Activated T-helper 1 cell treated with anti-CD3 and anti-CD28 coated beads, Interleukin-12 subunit alpha, Interleukin-12 subunit beta, Interleukin-2, Interleukin-4 antibody, amounts not matched to agents 30 ng/mL and 10 ng/mL and 1 ng/mL, durations not matched to agents 14 hours and 24 hours and 36 hours (primary cell): ENCODE data around the gene MINPP1. TPM values are rescaled to one million over a fixed set of nuclear protein-coding genes. Genes with fewer than 3 reads are reported as not detected.

Source experiments
- DNase-seq: peaks from one replicate; pipeline ENCODE4 v3.0.0; 2021; ENCODE audit warnings: low spot score
- H3K27ac Mint-ChIP-seq: one replicate; pipeline ENCODE4 v1.8.0; 2021; ENCODE audit warnings: mild to moderate bottlenecking, mixed read lengths
- H3K27me3 Mint-ChIP-seq: one replicate; pipeline ENCODE4 v1.8.0; 2022; ENCODE audit warnings: mild to moderate bottlenecking, moderate library complexity, mixed read lengths; ENCODE audit not compliant: insufficient read depth
- H3K36me3 Mint-ChIP-seq: one replicate; pipeline ENCODE4 v1.8.0; 2021; ENCODE audit warnings: low read depth, mixed read lengths
- H3K4me1 Mint-ChIP-seq: one replicate; pipeline ENCODE4 v1.8.0; 2021; ENCODE audit warnings: low read depth, mixed read lengths
- H3K4me3 Mint-ChIP-seq: one replicate; pipeline ENCODE4 v1.8.0; 2021; ENCODE audit warnings: mild to moderate bottlenecking, moderate library complexity, mixed read lengths
- H3K9me3 Mint-ChIP-seq: one replicate; pipeline ENCODE4 v1.8.0; 2021; ENCODE audit warnings: mixed read lengths
- intact Hi-C: fragments of 100-400 bp; cut with micrococcal nuclease; formaldehyde crosslinking; loops from one replicate; pipeline ENCODE4 v1.15.1; 2024
- total RNA-seq: library from RNA; stranded (reverse); gene quantifications from 2 replicates; pipeline ENCODE4 v1.2.3, GENCODE V29; 2022

Gene MINPP1
- total RNA-seq, 1 donor from 2014 or later, result 12.3 TPM

GRCh38 chr10:87503886-87504285 is 807 bp upstream of the MINPP1 start:
- intact Hi-C loops, result loop anchor here (1.0 to 10.0 kb wide), 8 partner anchors 29 to 1581 kb away; partner anchors contain the start of genes ATAD1, BMPR1A, GLUD1 and SHLD2

GRCh38 chr10:87504307-87504639 is 420 bp upstream of the MINPP1 start:
- Mint-ChIP-seq H3K4me3 (peak overlapping the region; percentile 90), H3K27ac (peak overlapping the region; percentile 84), H3K36me3 (peaks cover 6% of the 10 kb centered on the region), H3K9me3 (no peaks in the 10 kb centered on the region), H3K27me3 (peaks cover 14% of the 10 kb centered on the region), H3K4me1 (peaks cover 41% of the 10 kb centered on the region)
- intact Hi-C loops, result loop anchor here (1.0 to 10.0 kb wide), 8 partner anchors 29 to 1581 kb away; partner anchors contain the start of genes ATAD1, BMPR1A, GLUD1 and SHLD2
- no peak for DNase-seq

More at GRCh38 chr10:87503886-87504285, 807 bp upstream of the MINPP1 start:
- Mint-ChIP-seq H3K27me3 (peaks cover 14% of the 10 kb centered on the region), H3K36me3 (peaks cover 5% of the 10 kb centered on the region), H3K4me3 (peak overlapping the region; percentile 90), H3K9me3 (no peaks in the 10 kb centered on the region), H3K27ac (peak overlapping the region; percentile 84), H3K4me1 (peaks cover 40% of the 10 kb centered on the region)
- no peak for DNase-seq

GRCh38 chr10:87505366-87506111 is 846 bp downstream of the MINPP1 start:
- intact Hi-C loops, result loop anchor here (2.0 to 10.0 kb wide), 4 partner anchors 27 to 1579 kb away; partner anchors contain the start of genes BMPR1A, GLUD1 and SHLD2
- Mint-ChIP-seq H3K27ac (peak overlapping the region; percentile 86), H3K9me3 (no peaks in the 10 kb centered on the region), H3K4me1 (peaks cover 41% of the 10 kb centered on the region), H3K27me3 (peaks cover 11% of the 10 kb centered on the region), H3K36me3 (peaks cover 12% of the 10 kb centered on the region), H3K4me3 (peak overlapping the region; percentile 90)
- no peak for DNase-seq

GRCh38 chr10:87506956-87507355 is 2.3 kb downstream of the MINPP1 start:
- DNase-seq, result no peak
- Mint-ChIP-seq H3K27me3 (peaks cover 3% of the 10 kb centered on the region), H3K4me1 (peaks cover 41% of the 10 kb centered on the region), H3K27ac (no peak overlapping the region), H3K9me3 (no peaks in the 10 kb centered on the region), H3K36me3 (peaks cover 14% of the 10 kb centered on the region), H3K4me3 (no peak overlapping the region)
- intact Hi-C loops, result loop anchor here (10.0 kb wide), 2 partner anchors 752 to 1578 kb away; partner anchors contain the start of gene BMPR1A

GRCh38 chr10:87507879-87508483 is 3.3 kb downstream of the MINPP1 start:
- Mint-ChIP-seq H3K27ac (no peak overlapping the region), H3K9me3 (no peaks in the 10 kb centered on the region), H3K4me1 (peaks cover 41% of the 10 kb centered on the region), H3K27me3 (no peaks in the 10 kb centered on the region), H3K36me3 (peaks cover 21% of the 10 kb centered on the region), H3K4me3 (no peak overlapping the region)
- intact Hi-C loops, result loop anchor here (10.0 kb wide), 2 partner anchors 753 to 1577 kb away; partner anchors contain the start of gene BMPR1A
- DNase-seq, result no peak

- H3K36me3 Mint-ChIP-seq, result peaks cover 23% of the 10 kb centered on the region
- no peak for DNase-seq
- intact Hi-C loops, result loop anchor here (10.0 kb wide), 2 partner anchors 754 to 1576 kb away; partner anchors contain the start of gene BMPR1A
Observed at GRCh38 chr10:87508837-87509236, 4.1 kb downstream of the MINPP1 start.

GRCh38 chr10:87510025-87510424 is 5.3 kb downstream of the MINPP1 start:
- peaks cover 27% of the 10 kb centered on the region for H3K36me3 Mint-ChIP-seq
- intact Hi-C loops, result no loop called here
- no peak for DNase-seq

More at GRCh38 chr10:87508837-87509236, 4.1 kb downstream of the MINPP1 start:
- Mint-ChIP-seq H3K27ac (no peak overlapping the region), H3K4me3 (no peak overlapping the region), H3K9me3 (no peaks in the 10 kb centered on the region), H3K27me3 (no peaks in the 10 kb centered on the region), H3K4me1 (peaks cover 33% of the 10 kb centered on the region)

GRCh38 chr10:87511526-87511925 is 6.8 kb downstream of the MINPP1 start:
- peaks cover 29% of the 10 kb centered on the region for H3K36me3 Mint-ChIP-seq
- no peak overlapping the region for H3K4me3 Mint-ChIP-seq
- no peaks in the 10 kb centered on the region for H3K27me3 Mint-ChIP-seq
- no peaks in the 10 kb centered on the region for H3K9me3 Mint-ChIP-seq
- DNase-seq, result no peak
- no peak overlapping the region for H3K27ac Mint-ChIP-seq
- intact Hi-C loops, result no loop called here
- H3K4me1 Mint-ChIP-seq, result peaks cover 15% of the 10 kb centered on the region

More at GRCh38 chr10:87510025-87510424, 5.3 kb downstream of the MINPP1 start:
- Mint-ChIP-seq H3K27ac (no peak overlapping the region), H3K4me3 (no peak overlapping the region), H3K4me1 (peaks cover 26% of the 10 kb centered on the region), H3K9me3 (no peaks in the 10 kb centered on the region), H3K27me3 (no peaks in the 10 kb centered on the region)

GRCh38 chr10:87518937-87519336 is 14.2 kb downstream of the MINPP1 start:
- no peak overlapping the region for H3K4me3 Mint-ChIP-seq
- intact Hi-C loops, result no loop called here

GRCh38 chr10:87519582-87519981 is 14.9 kb downstream of the MINPP1 start:
- peaks cover 3% of the 10 kb centered on the region for H3K9me3 Mint-ChIP-seq
- peaks cover 26% of the 10 kb centered on the region for H3K36me3 Mint-ChIP-seq
- H3K27ac Mint-ChIP-seq, result no peak overlapping the region
- DNase-seq, result no peak
- no peak overlapping the region for H3K4me3 Mint-ChIP-seq
- intact Hi-C loops, result no loop called here
- H3K27me3 Mint-ChIP-seq, result no peaks in the 10 kb centered on the region
- peaks cover 6% of the 10 kb centered on the region for H3K4me1 Mint-ChIP-seq

More at GRCh38 chr10:87518937-87519336, 14.2 kb downstream of the MINPP1 start:
- Mint-ChIP-seq H3K36me3 (peaks cover 26% of the 10 kb centered on the region), H3K27me3 (no peaks in the 10 kb centered on the region), H3K4me1 (peaks cover 6% of the 10 kb centered on the region), H3K9me3 (peaks cover 3% of the 10 kb centered on the region), H3K27ac (no peak overlapping the region)
- no peak for DNase-seq

- no peak for DNase-seq
- Mint-ChIP-seq H3K9me3 (peaks cover 19% of the 10 kb centered on the region), H3K4me3 (no peak overlapping the region), H3K27ac (no peak overlapping the region), H3K36me3 (peaks cover 38% of the 10 kb centered on the region), H3K27me3 (no peaks in the 10 kb centered on the region), H3K4me1 (peaks cover 6% of the 10 kb centered on the region)
- intact Hi-C loops, result no loop called here
Observed at GRCh38 chr10:87523731-87524130, 19.0 kb downstream of the MINPP1 start.

GRCh38 chr10:87524296-87524695 is 19.6 kb downstream of the MINPP1 start:
- Mint-ChIP-seq H3K27me3 (no peaks in the 10 kb centered on the region), H3K27ac (no peak overlapping the region), H3K36me3 (peaks cover 38% of the 10 kb centered on the region), H3K4me1 (peaks cover 5% of the 10 kb centered on the region), H3K4me3 (no peak overlapping the region), H3K9me3 (peaks cover 22% of the 10 kb centered on the region)
- intact Hi-C loops, result no loop called here
- DNase-seq, result no peak
